Small intestine (tissue), 7 donors: ENCODE results near the gene FAAH2. TPM values are rescaled to one million over a fixed set of nuclear protein-coding genes. Genes with fewer than 3 reads are reported as not detected.

ENCODE experiments used
- DNase-seq, 2 donors: peaks; one replicate each; pipeline versions ENCODE4 v3.0.0 to v3.0.0-alpha.2; 2013
- FAIRE-seq: peaks from 2 replicates; lab custom pipeline; 2012; peaks lifted over from hg19 to GRCh38; lab: Jason Lieb, UNC
- H3K27ac ChIP-seq, 3 donors: one replicate each; pipeline ENCODE4 v1.5.1; 2013; ENCODE audit warnings: low read length in 2 of 3, mild to moderate bottlenecking in 2 of 3, control low read depth in 1 of 3, inconsistent platforms in 1 of 3, low read depth in 1 of 3, moderate library complexity in 1 of 3
- H3K27me3 ChIP-seq, 3 donors: one replicate each; pipeline ENCODE4 v1.6.1; 2013; ENCODE audit warnings: low read length in 3 of 3, inconsistent platforms in 1 of 3; ENCODE audit not compliant: control insufficient read depth in 3 of 3, insufficient read depth in 3 of 3
- H3K36me3 ChIP-seq, 3 donors: one replicate each; pipeline ENCODE4 v1.6.1; 2013; ENCODE audit warnings: low read length in 3 of 3, inconsistent platforms in 1 of 3, low read depth in 1 of 3, mild to moderate bottlenecking in 1 of 3, moderate library complexity in 1 of 3; ENCODE audit not compliant: control insufficient read depth in 3 of 3, insufficient read depth in 2 of 3
- H3K4me1 ChIP-seq, 3 donors: one replicate each; pipeline ENCODE4 v1.6.1; 2013; ENCODE audit warnings: low read length in 2 of 3, inconsistent platforms in 1 of 3, low read depth in 1 of 3, mild to moderate bottlenecking in 1 of 3, moderate library complexity in 1 of 3; ENCODE audit not compliant: control insufficient read depth in 3 of 3, insufficient read depth in 2 of 3
- H3K4me3 ChIP-seq, 3 donors: one replicate each; pipeline ENCODE4 v1.5.1; 2013; ENCODE audit warnings: low read length in 3 of 3, control low read depth in 1 of 3, inconsistent platforms in 1 of 3, low read depth in 1 of 3, mild to moderate bottlenecking in 1 of 3, moderate library complexity in 1 of 3
- H3K9me3 ChIP-seq, 2 donors: one replicate each; pipeline ENCODE4 v1.6.1; 2013; ENCODE audit warnings: low read depth in 1 of 2, low read length in 1 of 2; ENCODE audit not compliant: control insufficient read depth in 2 of 2, insufficient read depth in 1 of 2
- WGBS, 3 donors: extraction: QIAGEN DNeasy Blood & Tissue Kit; methylation state at CpG; one replicate each; pipeline ENCODE4 v1.1.7; 2013; 5-methylcytosine and 5-hydroxymethylcytosine counted together
- polyA plus RNA-seq, 4 donors: library from polyadenylated mRNA; stranded (reverse) in 3 of 4; unstranded in 1 of 4; fragments of 200-250 nt in 3 of 4; fragments of 120-200 nt in 1 of 4; gene quantifications; one replicate each; pipeline versions ENCODE4 v1.2.1 to v1.2.3, GENCODE V29; 2013
- donor health status: healthy with polysubstance abuse.
- donor health status: control.
- donor health status: control.
- donor health status: Bipolar disorder and iron deficiency.
- donor health status: healthy.

FAAH2 gene
- polyA plus RNA-seq, 4 donors, result 1.3 to 13.3 (median 2.3) TPM

DNA sequence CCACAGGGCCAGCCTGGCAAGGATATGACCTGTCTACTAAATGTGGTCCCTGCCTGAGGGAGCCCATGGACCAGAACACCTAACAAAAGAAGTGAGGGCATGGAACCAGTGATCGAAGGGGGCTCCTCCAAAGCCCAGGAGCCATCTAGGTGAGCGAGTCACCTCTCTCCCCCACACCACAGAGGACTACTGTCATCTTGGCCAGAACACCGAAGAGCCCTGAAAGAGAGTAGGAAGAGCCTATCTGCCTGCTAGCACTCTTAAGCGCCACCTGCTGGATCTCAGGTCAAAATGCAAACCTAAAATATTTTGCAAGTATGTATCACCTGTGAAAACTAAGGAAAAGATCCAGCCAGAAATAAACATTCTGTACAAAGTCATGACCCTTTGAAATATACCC lies 167.4 kb downstream of the FAAH2 start:
- Histone ChIP-seq H3K27ac (no peak overlapping the region), H3K4me3 (no peak overlapping the region), H3K4me1 (no peaks in the 10 kb centered on the region), H3K27me3 (no peaks in the 10 kb centered on the region), H3K9me3 (peaks cover 0 to 12% of the 10 kb centered on the region in 2 donors), H3K36me3 (peaks cover 0 to 6% (median 0%) of the 10 kb centered on the region in 3 donors)
- no peak for FAIRE-seq
- peak; percentile 0 to 1 for DNase-seq
- WGBS, 3 donors, result 41 to 57% (median 47%) methylated on average over 4 of the region's 4 CpGs

DNA sequence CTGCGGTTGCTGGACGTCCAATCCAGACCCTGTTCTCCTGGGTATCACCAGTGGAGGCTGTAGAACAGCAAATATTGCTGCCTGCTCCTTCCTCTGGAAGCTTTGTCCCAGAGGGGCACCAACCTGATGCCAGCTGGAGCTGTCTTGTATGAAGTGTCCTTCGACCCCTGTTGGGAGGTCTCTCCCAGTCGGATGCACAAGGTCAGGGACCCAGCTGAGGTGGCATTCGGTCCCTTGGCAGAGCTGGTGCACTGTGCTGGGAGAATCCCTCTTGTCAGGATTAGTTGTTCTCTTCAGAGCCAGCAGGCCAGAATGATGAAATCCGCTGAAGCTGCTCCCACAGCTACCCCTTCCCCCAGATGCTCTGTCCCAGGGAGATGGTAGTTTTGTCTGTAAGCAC lies 195.0 kb downstream of the FAAH2 start:
- no peak overlapping the region for H3K4me3 ChIP-seq
- H3K27me3 ChIP-seq, result no peaks in the 10 kb centered on the region
- DNase-seq (no peak), FAIRE-seq (no peak)
- H3K4me1 ChIP-seq, result no peaks in the 10 kb centered on the region
- peaks cover 0 to 3% (median 0%) of the 10 kb centered on the region in 3 donors for H3K36me3 ChIP-seq
- H3K27ac ChIP-seq, result no peak overlapping the region
- whole genome bisulfite sequencing, 3 donors, result 86 to 93% (median 90%) methylated on average over 6 of the region's 6 CpGs
- H3K9me3 ChIP-seq, result peaks cover 0 to 10% of the 10 kb centered on the region in 2 donors

DNA sequence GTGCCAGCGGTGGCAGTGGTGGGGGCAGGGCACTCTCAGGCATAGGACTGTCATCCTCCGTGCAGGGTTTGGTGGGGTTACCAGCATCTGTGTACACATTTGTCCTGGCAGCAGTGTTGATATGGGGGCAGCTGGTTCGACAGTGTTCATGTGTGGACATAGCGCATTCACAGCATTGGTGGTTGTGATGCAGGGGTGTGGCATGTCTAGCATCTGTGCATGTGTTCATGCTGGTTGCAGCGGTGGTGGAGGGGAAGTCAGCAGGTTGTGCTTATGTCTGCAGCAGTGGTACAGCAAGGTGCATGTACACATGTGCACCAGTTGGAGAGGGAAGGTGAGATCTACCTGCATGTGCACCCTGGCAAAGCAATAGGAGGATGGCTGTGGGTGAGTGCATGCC lies 230.0 kb downstream of the FAAH2 start:
- Histone ChIP-seq H3K4me1 (no peaks in the 10 kb centered on the region), H3K9me3 (peaks cover 0 to 4% of the 10 kb centered on the region in 2 donors), H3K27me3 (no peaks in the 10 kb centered on the region), H3K4me3 (no peak overlapping the region), H3K27ac (no peak overlapping the region), H3K36me3 (no peaks in the 10 kb centered on the region)
- FAIRE-seq (no peak), DNase-seq (no peak)
- WGBS, 3 donors, result 82 to 97% (median 84%) methylated on average over 5 of the region's 5 CpGs

DNA sequence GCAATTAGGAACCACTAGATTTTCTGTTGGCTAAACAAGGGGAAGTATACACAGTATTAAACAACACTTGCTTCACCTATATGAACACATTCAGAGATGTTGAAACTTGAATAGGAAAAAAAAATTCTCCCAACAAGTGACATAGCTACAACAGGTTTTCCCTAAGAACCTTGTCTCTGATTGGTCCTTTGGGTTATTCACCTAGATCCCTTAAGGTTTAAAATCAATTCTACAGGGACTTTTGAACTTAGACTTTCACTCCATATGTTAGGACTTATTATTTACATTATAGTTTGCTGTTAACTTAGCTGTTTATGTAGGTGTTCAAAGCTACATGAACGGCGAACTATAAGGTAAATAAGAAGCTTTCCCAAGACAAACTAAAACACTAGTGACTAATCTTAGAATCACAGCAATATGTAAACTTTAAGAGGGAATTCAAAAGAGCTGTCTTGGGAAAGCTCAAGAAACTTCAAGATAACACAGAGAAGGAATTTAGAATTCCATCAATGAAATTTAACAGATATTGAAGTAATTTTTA lies 233.1 kb downstream of the FAAH2 start:
- no peak for FAIRE-seq
- WGBS, 3 donors, result 21 to 55% (median 33%) methylated on average over 2 of the region's 2 CpGs

DNA sequence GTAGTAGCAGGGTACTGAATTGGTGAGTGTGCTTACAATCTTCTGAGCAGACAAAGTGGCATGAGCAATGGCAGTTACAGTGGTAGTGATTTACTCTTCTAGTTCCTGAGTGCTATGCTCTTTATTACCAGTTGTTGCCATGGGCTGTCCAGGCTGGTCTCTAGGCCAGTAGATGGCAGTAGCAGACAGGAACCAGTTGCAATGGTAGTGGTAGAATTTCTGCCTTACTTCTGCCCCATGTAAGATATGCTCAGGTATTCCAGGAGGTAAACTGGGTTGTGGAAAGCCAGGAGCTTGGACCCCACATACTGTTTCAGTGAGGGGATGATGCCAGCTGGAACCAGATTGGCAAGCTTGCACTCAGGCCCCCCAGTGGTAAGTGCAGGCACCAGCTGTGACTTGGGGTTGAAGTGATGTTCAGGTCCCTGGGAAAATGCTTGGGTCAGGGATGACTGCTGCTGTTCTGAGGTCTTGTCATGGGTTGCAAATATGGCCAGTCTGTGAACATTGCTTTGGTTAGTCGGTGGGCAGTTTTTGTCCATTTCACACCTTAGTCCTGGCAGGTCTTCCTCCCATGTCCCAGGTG lies 242.3 kb downstream of the FAAH2 start:
- DNase-seq (peak; percentile 0), FAIRE-seq (no peak)
- Histone ChIP-seq H3K4me1 (no peaks in the 10 kb centered on the region), H3K27ac (no peak overlapping the region), H3K9me3 (no peaks in the 10 kb centered on the region), H3K4me3 (no peak overlapping the region), H3K27me3 (no peaks in the 10 kb centered on the region), H3K36me3 (no peaks in the 10 kb centered on the region)
- WGBS, 3 donors, result 40 to 81% (median 43%) methylated on average over 1 of the region's 1 CpG

More for the DNA sequence above, 233.1 kb downstream of the FAAH2 start:
- Histone ChIP-seq H3K27me3 (no peaks in the 10 kb centered on the region), H3K36me3 (no peaks in the 10 kb centered on the region), H3K4me1 (no peaks in the 10 kb centered on the region), H3K4me3 (no peak overlapping the region), H3K9me3 (peaks cover 0 to 4% of the 10 kb centered on the region in 2 donors), H3K27ac (no peak overlapping the region)
- no peak for DNase-seq

Other genes with a start within 250 kb of the FAAH2 start
- gene SPIN2B, start 165.2 kb upstream of the FAAH2 start, polyA plus RNA-seq, result 10 to 100 TPM in 2 of 4 donors, 1 to 10 TPM in 2; 4.1 to 11.1 (median 8.1) TPM
- gene SPIN2A, start 149.3 kb upstream of the FAAH2 start, polyA plus RNA-seq, result 1 to 10 TPM in 1 of 4 donors, under 1 TPM in 1, not detected in 2; 0.12 to 1.8 TPM